H1 (cell line): Measurements from ENCODE around the gene CLMP. TPM values are rescaled to one million over a fixed set of nuclear protein-coding genes. Genes with fewer than 3 reads are reported as not detected.

Experiments used
- CTCF ChIA-PET: fragments of 300-600 bp; sonication (Branson Sonifier 250); formaldehyde crosslinking; loops from one replicate; lab custom pipeline; 2021; ENCODE audit not compliant: partially characterized antibody; lab: Charles Lee
- POLR2A ChIA-PET: fragments of 300-600 bp; sonication (Branson Sonifier 250); formaldehyde crosslinking; loops from one replicate; lab custom pipeline; 2021; ENCODE audit warnings: inconsistent platforms; ENCODE audit not compliant: partially characterized antibody; lab: Charles Lee
- DNase-seq, 2 experiments: peaks; one replicate each; pipeline versions ENCODE4 v3.0.0 to v3.0.0-alpha.2; 2010 to 2022; ENCODE audit warnings: low spot score in 2 of 2, low read depth in 1 of 2, mixed read lengths in 1 of 2
- FAIRE-seq: peaks from 2 replicates; lab custom pipeline; 2011; peaks lifted over from hg19 to GRCh38; lab: Jason Lieb, UNC
- H2AFZ ChIP-seq: 2 replicates; pipeline ENCODE4 v1.8.1; 2012; ENCODE audit warnings: low read length, inconsistent platforms
- H2AK5ac ChIP-seq: 2 replicates; pipeline ENCODE4 v1.6.1; 2013; ENCODE audit warnings: low read depth, low read length
- H2BK120ac ChIP-seq: replicated peaks from 2 replicates; pipeline ENCODE3; 2013; ENCODE audit warnings: low read depth, low read length, inconsistent platforms
- H2BK12ac ChIP-seq: 2 replicates; pipeline ENCODE4 v1.6.1; 2013; ENCODE audit warnings: low read depth, low read length
- H2BK15ac ChIP-seq: 2 replicates; pipeline ENCODE4 v1.6.1; 2013; ENCODE audit warnings: low read length
- H2BK20ac ChIP-seq: 2 replicates; pipeline ENCODE4 v1.6.1; 2013; ENCODE audit warnings: low read length
- H2BK5ac ChIP-seq: 2 replicates; pipeline ENCODE4 v1.6.1; 2013; ENCODE audit warnings: low read depth, low read length
- H3K14ac ChIP-seq: 2 replicates; pipeline ENCODE4 v1.6.1; 2013; ENCODE audit warnings: inconsistent platforms; ENCODE audit not compliant: insufficient read length
- H3K18ac ChIP-seq: 2 replicates; pipeline ENCODE4 v1.6.1; 2013; ENCODE audit warnings: low read length; ENCODE audit errors: extremely low read depth
- H3K23ac ChIP-seq: 2 replicates; pipeline ENCODE4 v1.6.1; 2013; ENCODE audit warnings: inconsistent platforms; ENCODE audit not compliant: insufficient read length
- H3K23me2 ChIP-seq: 2 replicates; pipeline ENCODE4 v1.6.1; 2013; ENCODE audit warnings: low read depth, low read length
- H3K27ac ChIP-seq: 2 replicates; pipeline ENCODE4 v1.6.1; 2011; ENCODE audit warnings: low read depth, low read length, inconsistent platforms
- H3K27me3 ChIP-seq, 4 experiments: replicated peaks in 1 of 4; 1 replicate in 1 of 4; 2 replicates in 3 of 4; pipeline versions ENCODE4 v1.6.1 to v1.8.1; 2011 to 2013; ENCODE audit warnings: low read length in 3 of 4, mild to moderate bottlenecking in 3 of 4, inconsistent platforms in 2 of 4, mixed read lengths in 2 of 4, moderate library complexity in 1 of 4; ENCODE audit not compliant: control insufficient read depth in 3 of 4, insufficient read depth in 3 of 4; ENCODE audit errors: extremely low read depth in 1 of 4
- H3K36me3 ChIP-seq, 4 experiments: 2 replicates each; pipeline versions ENCODE4 v1.6.1 to v1.8.1; 2011 to 2013; ENCODE audit warnings: mild to moderate bottlenecking in 4 of 4, low read length in 3 of 4, moderate library complexity in 2 of 4, control low read depth in 1 of 4, inconsistent platforms in 1 of 4; ENCODE audit not compliant: insufficient read depth in 4 of 4, control insufficient read depth in 2 of 4
- H3K4ac ChIP-seq: replicated peaks from 2 replicates; pipeline ENCODE3; 2013; ENCODE audit warnings: low read length, low read depth, mixed read lengths, inconsistent platforms; ENCODE audit not compliant: insufficient read length
- H3K4me1 ChIP-seq, 4 experiments: replicated peaks in 1 of 4; 1 replicate in 1 of 4; 2 replicates in 3 of 4; pipeline versions ENCODE4 v1.6.1 to v1.8.1; 2011 to 2013; ENCODE audit warnings: low read length in 3 of 4, inconsistent platforms in 2 of 4, mixed read lengths in 1 of 4; ENCODE audit not compliant: insufficient read depth in 4 of 4, control insufficient read depth in 3 of 4
- H3K4me2 ChIP-seq, 2 experiments: 2 replicates each; pipeline versions ENCODE4 v1.6.1 to v1.8.1; 2011 to 2013; ENCODE audit warnings: low read depth in 2 of 2, low read length in 2 of 2, control low read depth in 1 of 2, inconsistent platforms in 1 of 2, mild to moderate bottlenecking in 1 of 2; ENCODE audit not compliant: insufficient read depth in 1 of 2
- H3K4me3 ChIP-seq, 4 experiments: fragments of 200-600, 300-600 bp in 1 of 4; sonication (generic), shearing (Covaris generic), sonication (Bioruptor Twin) in 1 of 4; 2 replicates each; pipeline versions ENCODE4 v1.5.1 to v1.8.1; 2011 to 2016; ENCODE audit warnings: low read length in 4 of 4, low read depth in 3 of 4, control low read depth in 2 of 4, inconsistent platforms in 2 of 4, mild to moderate bottlenecking in 2 of 4, mixed read lengths in 1 of 4, moderate library complexity in 1 of 4; ENCODE audit not compliant: insufficient read depth in 2 of 4; ENCODE audit errors: extremely low read depth in 1 of 4
- H3K56ac ChIP-seq: replicated peaks from 2 replicates; pipeline ENCODE3; 2013; ENCODE audit warnings: low read depth, mild to moderate bottlenecking, mixed read lengths, low read length, inconsistent platforms; ENCODE audit not compliant: insufficient read length
- H3K79me1 ChIP-seq: 2 replicates; pipeline ENCODE4 v1.6.1; 2013; ENCODE audit warnings: low read depth, low read length, control low read depth
- H3K79me2 ChIP-seq, 2 experiments: 2 replicates each; pipeline versions ENCODE4 v1.6.1 to v1.8.1; 2012 to 2013; ENCODE audit warnings: low read length in 2 of 2, mild to moderate bottlenecking in 2 of 2, inconsistent platforms in 1 of 2; ENCODE audit not compliant: insufficient read depth in 2 of 2, control insufficient read depth in 1 of 2
- H3K9ac ChIP-seq, 4 experiments: replicated peaks in 1 of 4; 1 replicate in 1 of 4; 2 replicates in 3 of 4; pipeline versions ENCODE4 v1.6.1 to v1.8.1; 2011 to 2013; ENCODE audit warnings: low read depth in 3 of 4, low read length in 3 of 4, control low read depth in 2 of 4, mild to moderate bottlenecking in 2 of 4, moderate library complexity in 2 of 4, inconsistent platforms in 1 of 4; ENCODE audit errors: extremely low read depth in 1 of 4
- H3K9me3 ChIP-seq, 2 experiments: 2 replicates each; pipeline versions ENCODE4 v1.6.1 to v1.8.1; 2012 to 2013; ENCODE audit warnings: mild to moderate bottlenecking in 2 of 2, moderate library complexity in 2 of 2, control low read depth in 1 of 2, inconsistent platforms in 1 of 2, low read depth in 1 of 2, low read length in 1 of 2, mixed read lengths in 1 of 2; ENCODE audit not compliant: insufficient read depth in 2 of 2
- H4K20me1 ChIP-seq, 2 experiments: replicated peaks in 1 of 2; 2 replicates each; pipeline versions ENCODE3 to v1.8.1; 2011 to 2013; ENCODE audit warnings: inconsistent platforms in 2 of 2, low read length in 2 of 2, mild to moderate bottlenecking in 1 of 2; ENCODE audit not compliant: insufficient read depth in 2 of 2, control insufficient read depth in 1 of 2
- H4K5ac ChIP-seq: 2 replicates; pipeline ENCODE4 v1.6.1; 2013; ENCODE audit warnings: low read length, low read depth, mixed read lengths, inconsistent platforms; ENCODE audit not compliant: insufficient read length
- H4K8ac ChIP-seq: 2 replicates; pipeline ENCODE4 v1.8.0; 2013; ENCODE audit warnings: mild to moderate bottlenecking, moderate library complexity, low read length, inconsistent platforms; ENCODE audit not compliant: insufficient read depth; ENCODE audit errors: extremely low read depth
- H4K91ac ChIP-seq: replicated peaks from 2 replicates; pipeline ENCODE3; 2013; ENCODE audit warnings: low read length, mixed read lengths, inconsistent platforms; ENCODE audit not compliant: insufficient read length
- CHD1 ChIP-seq: IDR thresholded peaks from 2 replicates; pipeline ENCODE4 v1.6.1; 2012; ENCODE audit warnings: low read depth, low read length, improper control_type of control experiment
- CTBP2 ChIP-seq: IDR thresholded peaks from 2 replicates; pipeline ENCODE4 v1.7.0; 2011; ENCODE audit warnings: borderline replicate concordance, mild to moderate bottlenecking, moderate library complexity, mixed read lengths, low read length; ENCODE audit not compliant: insufficient read depth, insufficient read length
- JUN ChIP-seq: IDR thresholded peaks from 2 replicates; pipeline ENCODE4 v1.6.1; 2011; ENCODE audit warnings: low read depth, mild to moderate bottlenecking, improper control_type of control experiment, low read length
- KDM5A ChIP-seq: fragments of 200-600 bp; IDR thresholded peaks from 2 replicates; pipeline ENCODE4 v1.7.1; 2012; ENCODE audit warnings: mild to moderate bottlenecking, low read length, inconsistent platforms, mixed read lengths
- MAX ChIP-seq: IDR thresholded peaks from 2 replicates; pipeline ENCODE4 v1.6.1; 2012; ENCODE audit warnings: inconsistent platforms
- PHF8 ChIP-seq: fragments of 200-600 bp; sonication (generic); conservative IDR thresholded peaks from 2 replicates; pipeline ENCODE4 v1.7.1; 2012; ENCODE audit warnings: low read depth, mild to moderate bottlenecking, inconsistent platforms, low read length, moderate library complexity
- RBBP5 ChIP-seq: IDR thresholded peaks from 2 replicates; pipeline ENCODE4 v1.7.1; 2012; ENCODE audit warnings: low read depth, mild to moderate bottlenecking, inconsistent platforms, low read length, moderate library complexity, borderline replicate concordance
- SP2 ChIP-seq: IDR thresholded peaks from 2 replicates; pipeline ENCODE4 v1.6.1; 2012; ENCODE audit warnings: mild to moderate bottlenecking, low read length, inconsistent platforms
- SRF ChIP-seq: IDR thresholded peaks from 2 replicates; pipeline ENCODE4 v1.6.1; 2011; ENCODE audit warnings: mild to moderate bottlenecking, low read depth, low read length, moderate library complexity
- TEAD4 ChIP-seq: IDR thresholded peaks from 2 replicates; pipeline ENCODE4 v1.6.1; 2012; ENCODE audit warnings: low read depth, low read length, inconsistent platforms, mixed read lengths
- ZNF274 ChIP-seq: IDR thresholded peaks from 2 replicates; pipeline ENCODE4 v1.7.0; 2012; ENCODE audit warnings: low read length, borderline replicate concordance; ENCODE audit errors: extremely low read depth
- WGBS, 2 experiments: shearing (Covaris generic) in 1 of 2; methylation state at CpG; one replicate each; pipeline versions ENCODE4 v1.1.6 to v1.1.7; 2013 to 2015; ENCODE audit warnings: low lambda C conversion rate in 2 of 2, mixed read lengths in 2 of 2, inconsistent platforms in 1 of 2, low coverage in 1 of 2, missing lambda C conversion rate in 1 of 2; ENCODE audit not compliant: insufficient replicate concordance in 2 of 2, insufficient coverage in 1 of 2, insufficient read length in 1 of 2; ENCODE audit errors: extremely low coverage in 1 of 2, missing lambda C conversion rate in 1 of 2; 5-methylcytosine and 5-hydroxymethylcytosine counted together
- polyA plus RNA-seq, 7 experiments: library from polyadenylated mRNA; depleted of rRNA in 3 of 7; stranded (reverse) in 5 of 7; unstranded in 2 of 7; fragments of >200 nt in 5 of 7; fragments of 200-250 nt in 2 of 7; gene quantifications; 1 replicate in 5 of 7; 2 replicates in 1 of 7; 4 replicates in 1 of 7; pipeline versions ENCODE4 v1.2.1 to v1.2.3, GENCODE V29; 2011 to 2013; ENCODE audit warnings: missing spikeins in 2 of 7, mixed read lengths in 2 of 7
- total RNA-seq: library from RNA; stranded (reverse); fragmentation: NEBNext Ultra II Directional; extraction: Animal tissue kit (Norgen Biotek cat#: 25700); gene quantifications from 2 replicates; pipeline ENCODE4 v1.2.1, GENCODE V29; 2021

The CLMP gene
- total and polyA plus RNA-seq, 2 of the 8 experiments (the other 6 are each of a cell fraction or from before 2014, with no cell fraction given) = 9.9 to 24.1 TPM

GRCh38 chr11:123061403-123062157 is 133.5 kb downstream of the CLMP start, which contains the start of gene HSPA8:
Gene HSPA8 (minus strand): TSS chr11:123062136. CDS start chr11:123061324, 812 bp downstream.
- FAIRE-seq = no peak
- H3K23ac ChIP-seq = no peak within 1 kb of the TSS
- peak within 1 kb of the TSS; percentile 97 for H3K56ac ChIP-seq
- H2BK120ac ChIP-seq = peak within 1 kb of the TSS; percentile 47
- H3K79me1 ChIP-seq = no peaks in the 10 kb centered on the region; the same call in 1 of the 2 replicates
- peaks cover 6% of the 10 kb centered on the region for H3K23me2 ChIP-seq
- peak within 1 kb of the TSS; percentile 97 for H4K5ac ChIP-seq
- DNase-seq = no peak
- no peaks in the 10 kb centered on the region for H3K27me3 ChIP-seq
- H3K14ac ChIP-seq = peak within 1 kb of the TSS; percentile 7
- peak within 1 kb of the TSS; percentile 79 for H3K4ac ChIP-seq
- H2BK15ac ChIP-seq = no peak within 1 kb of the TSS
- H3K18ac ChIP-seq = peak within 1 kb of the TSS; percentile 97
- H3K4me1 ChIP-seq = peaks cover 0 to 7% (median 3%) of the 10 kb centered on the region in 4 experiments; a peak in 4 of 7 replicates
- peaks cover 10 to 54% of the 10 kb centered on the region in 2 experiments for H3K79me2 ChIP-seq
- ChIA-PET CTCF (interaction anchor here (0.8 to 1.3 kb wide), 5 partner anchors 9 to 405 kb away, joined by 3 to 10 read pairs (median 3); no protein-coding TSS in a partner anchor), POLR2A (interaction anchor here (0.6 to 3.9 kb wide), 36 partner anchors 10 to 405 kb away, joined by 3 to 54 read pairs (median 4); partner anchors contain the start of genes CLMP and UBASH3B)
- H4K8ac ChIP-seq = peak within 1 kb of the TSS; percentile 99
- peak within 1 kb of the TSS; percentile 94 to 99 (median 98) for H3K9ac ChIP-seq
- H3K27ac ChIP-seq = peak within 1 kb of the TSS; percentile 99
- 0 out of 2 replicates have a peak within 1 kb of the TSS, but pooled peaks have one; percentile 8 for H2AFZ ChIP-seq
- no peaks in the 10 kb centered on the region for H3K9me3 ChIP-seq
- peaks cover 27 to 32% of the 10 kb centered on the region in 2 experiments for H4K20me1 ChIP-seq
- H2BK12ac ChIP-seq = peak within 1 kb of the TSS; percentile 20; the same call in 1 of the 2 replicates
- H4K91ac ChIP-seq = peak within 1 kb of the TSS; percentile 91
- H3K4me3 ChIP-seq = peak within 1 kb of the TSS; percentile 89 to 98 (median 94)
- no peak within 1 kb of the TSS for H2AK5ac ChIP-seq
- H3K4me2 ChIP-seq = peak within 1 kb of the TSS; percentile 81 to 93
- H3K36me3 ChIP-seq = peaks cover 30 to 50% (median 45%) of the 10 kb centered on the region in 4 experiments
- no peak within 1 kb of the TSS for H2BK20ac ChIP-seq
- peak within 1 kb of the TSS; percentile 95 for H2BK5ac ChIP-seq
- 2% methylated on average over 45 of the region's 45 CpGs; no CpG with 5 or more reads in 1 of the 2 experiments for WGBS, 2 experiments
- TF ChIP-seq MAX (peak; percentile 68), KDM5A (no peak), SRF (no peak), JUN (no peak), PHF8 (peak; percentile 84; the same call in 1 of the 2 replicates), SP2 (no peak), CHD1 (no peak), ZNF274 (no peak), TEAD4 (no peak), CTBP2 (no peak), RBBP5 (peak; percentile 12; the same call in 1 of the 2 replicates)
